GM03348 (cell line): ENCODE data around the gene PSMC2.

Experiments used
- DNase-seq: peaks from one replicate; pipeline ENCODE4 v3.0.0; 2012; ENCODE audit warnings: low spot score

Gene PSMC2

DNA sequence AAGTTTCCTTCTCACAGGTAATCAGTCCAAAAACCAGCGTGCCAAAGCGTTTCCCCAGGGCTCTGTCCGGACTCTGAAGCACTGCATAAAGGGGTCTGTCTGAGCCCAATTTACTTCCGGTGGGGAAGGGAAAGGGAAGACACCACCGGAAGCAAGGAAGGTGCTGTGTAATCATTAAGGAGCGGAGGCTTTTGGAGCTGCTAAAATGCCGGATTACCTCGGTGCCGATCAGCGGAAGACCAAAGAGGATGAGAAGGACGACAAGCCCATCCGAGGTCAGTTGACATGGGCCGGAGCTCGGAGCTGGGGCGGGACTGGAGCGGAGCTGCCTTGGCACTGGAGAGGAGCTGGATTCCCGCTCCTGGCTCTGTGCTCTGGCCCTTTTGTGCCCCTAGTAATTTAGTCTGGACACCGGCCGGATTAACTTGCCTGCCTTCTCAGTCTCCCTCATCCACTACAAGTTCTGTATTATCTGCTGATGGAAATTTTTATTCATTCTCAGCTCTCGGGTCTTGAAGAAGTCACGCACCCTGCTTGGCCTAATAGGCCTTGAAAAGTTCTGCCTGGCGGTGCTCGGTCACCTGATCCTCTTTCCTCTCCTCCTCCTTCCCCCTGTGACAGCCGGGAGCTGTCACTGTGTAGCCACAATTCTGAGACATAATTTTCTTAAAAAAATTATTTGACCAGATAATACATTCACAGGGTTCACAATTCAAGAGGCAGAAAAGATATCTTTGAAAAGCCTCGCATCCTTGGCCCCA lies at the start of gene PSMC2:
Gene PSMC2 (plus strand): TSS at position 137 of the 761 bp plus-strand sequence. CDS start 69 bp downstream, at position 206.
- DNase-seq, result peak; percentile 88

DNA sequence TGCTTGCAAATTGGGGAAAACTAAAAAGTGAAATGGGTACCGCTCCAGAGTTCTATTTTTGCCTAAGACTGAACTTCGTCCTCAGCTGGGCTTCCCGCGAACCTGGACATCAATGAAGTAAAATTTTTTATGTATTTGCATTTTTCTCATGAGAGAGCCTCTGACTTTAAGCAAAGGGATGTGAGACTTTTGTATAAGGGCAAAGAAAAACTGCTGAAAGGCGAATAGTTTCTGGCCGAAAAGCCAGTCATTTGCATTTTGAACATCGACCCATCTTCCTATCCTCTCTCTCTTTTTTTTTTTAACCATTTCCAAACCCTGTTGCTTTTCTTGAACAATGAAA lies 49.6 kb upstream of the PSMC2 start:
- no peak for DNase-seq

DNA sequence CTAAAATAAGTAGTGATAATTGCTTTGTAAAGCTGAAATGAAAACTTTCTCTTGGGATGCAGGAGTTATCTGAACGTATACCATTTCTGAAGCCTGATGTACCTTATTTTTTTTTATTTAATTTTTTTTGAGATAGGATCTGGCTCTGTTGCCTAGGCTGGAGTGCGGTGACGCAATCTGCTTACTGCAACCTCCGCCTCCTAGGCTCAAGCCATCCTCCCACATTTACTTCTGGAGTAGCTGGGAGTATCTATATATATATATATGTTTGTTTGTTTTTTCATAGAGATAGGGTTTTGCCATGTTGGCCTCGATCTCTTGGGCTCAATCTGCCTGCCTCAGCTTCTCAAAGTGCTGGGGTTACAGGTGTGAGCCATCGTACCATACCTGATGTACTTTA lies 47.8 kb upstream of the PSMC2 start:
- no peak for DNase-seq

DNA sequence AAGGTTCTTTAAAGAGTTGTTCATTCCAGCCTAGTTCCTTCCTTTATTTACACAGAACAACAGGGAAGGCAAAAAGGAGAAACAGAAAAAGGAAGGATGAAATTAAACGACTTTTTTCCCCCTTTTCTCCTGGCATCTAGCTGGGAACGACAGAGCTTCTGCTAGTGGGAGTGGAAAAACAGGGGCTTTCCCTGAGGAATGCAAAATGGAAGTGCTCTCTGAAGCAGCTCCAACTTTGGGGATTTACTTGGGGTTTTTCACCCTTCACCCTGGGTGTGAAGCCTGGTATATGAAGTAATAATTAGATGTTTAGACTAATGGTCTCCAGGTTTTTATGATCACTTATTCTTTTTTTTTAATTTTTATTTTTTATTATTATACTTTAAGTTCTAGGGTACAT lies 46.0 kb upstream of the PSMC2 start:
- DNase-seq, result no peak

DNA sequence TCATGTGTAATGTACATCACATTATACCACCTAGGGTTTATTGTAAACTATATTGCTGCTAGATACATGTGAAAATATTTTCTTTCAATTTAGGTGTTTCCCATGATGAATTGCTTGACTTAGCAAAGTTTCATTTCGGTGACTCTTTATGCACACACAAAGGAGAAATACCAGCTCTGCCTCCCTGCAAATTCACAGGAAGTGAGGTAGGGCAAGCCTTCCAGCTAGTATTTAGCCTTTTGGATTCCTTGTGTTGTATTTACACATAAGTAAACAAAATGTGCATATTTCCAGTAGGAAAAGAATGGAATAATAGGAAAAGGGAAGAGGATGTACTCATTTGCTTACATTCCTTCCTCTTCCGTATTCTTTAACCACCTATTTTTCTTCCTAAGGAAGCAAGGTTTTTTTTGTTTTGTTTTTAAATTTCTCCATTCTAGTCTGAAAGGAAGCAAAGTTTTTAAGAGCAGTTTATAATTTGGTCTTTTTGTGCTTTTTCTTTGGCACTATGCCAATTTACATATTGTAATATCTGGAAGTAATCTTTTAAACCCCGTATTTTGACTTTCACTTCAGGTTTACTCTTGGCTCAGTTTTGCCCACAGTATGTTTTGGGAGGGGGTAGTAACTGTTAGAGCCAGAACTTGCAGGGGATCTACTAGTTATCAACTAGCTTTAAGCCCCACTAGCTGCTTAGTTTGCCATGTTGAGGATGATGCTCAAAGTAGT lies 39.8 kb upstream of the PSMC2 start:
- DNase-seq, result no peak

DNA sequence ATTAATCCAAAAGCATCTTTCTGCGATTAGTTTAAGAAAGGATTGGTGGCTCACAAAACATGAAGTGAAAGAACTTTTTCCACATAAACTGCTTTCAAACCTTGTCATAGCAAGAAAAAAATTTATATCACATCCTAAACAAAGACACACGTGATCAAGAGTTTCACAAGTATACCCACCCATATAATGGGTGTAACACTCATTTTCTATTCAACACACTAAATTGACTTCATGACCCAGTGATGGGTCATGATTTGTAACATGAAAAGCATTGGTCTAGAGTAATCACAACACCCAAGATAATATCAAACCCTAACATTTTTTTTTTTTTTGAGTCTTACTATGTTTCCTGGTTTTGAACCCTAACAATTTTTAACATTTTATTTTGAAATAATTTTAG lies 32.6 kb upstream of the PSMC2 start:
- no peak for DNase-seq

DNA sequence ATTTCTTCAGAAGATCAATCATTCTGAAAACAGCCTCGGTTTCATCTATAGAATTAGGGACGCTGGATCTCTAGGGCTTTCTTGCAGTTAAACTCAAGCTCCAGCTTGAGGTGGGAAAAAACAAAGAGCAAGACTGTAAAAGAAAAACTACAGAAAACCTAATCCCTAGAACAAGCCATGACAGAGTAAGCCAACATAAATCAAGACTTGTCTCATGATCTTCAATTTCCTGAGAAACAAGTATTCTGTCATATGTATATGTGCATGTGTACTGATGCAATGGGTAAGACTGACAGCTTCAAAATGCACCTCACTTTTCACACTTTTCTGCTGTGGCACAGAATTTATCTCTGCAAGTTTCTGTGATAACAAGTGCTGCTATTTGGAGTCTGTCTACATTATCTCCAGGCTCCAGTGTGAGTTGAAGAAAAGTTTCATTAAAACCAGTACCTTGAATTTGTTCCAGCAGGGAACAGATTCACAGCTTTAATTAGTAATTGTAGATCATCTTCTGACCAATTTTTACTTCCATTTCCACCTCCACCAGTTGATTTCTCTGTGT lies 31.0 kb upstream of the PSMC2 start:
- DNase-seq, result no peak

DNA sequence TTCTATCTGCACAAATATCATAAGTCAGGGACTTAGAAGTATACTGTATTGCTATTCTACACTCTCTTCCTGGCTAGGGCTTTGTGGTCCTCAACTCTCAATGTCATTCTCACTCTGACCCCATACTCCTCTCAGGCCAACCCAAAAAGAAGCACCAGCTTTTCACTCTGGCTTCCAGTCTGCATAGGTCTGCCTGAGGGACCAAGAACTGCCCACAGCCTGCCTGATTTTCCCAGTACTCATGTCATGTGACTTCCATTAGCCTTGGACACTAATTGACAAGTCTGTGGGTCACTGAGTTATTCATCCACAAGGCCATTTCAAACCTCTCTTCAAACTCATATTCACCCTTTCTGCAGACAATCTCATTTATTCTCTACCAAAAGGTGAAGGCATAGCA lies 30.4 kb upstream of the PSMC2 start:
- no peak for DNase-seq

DNA sequence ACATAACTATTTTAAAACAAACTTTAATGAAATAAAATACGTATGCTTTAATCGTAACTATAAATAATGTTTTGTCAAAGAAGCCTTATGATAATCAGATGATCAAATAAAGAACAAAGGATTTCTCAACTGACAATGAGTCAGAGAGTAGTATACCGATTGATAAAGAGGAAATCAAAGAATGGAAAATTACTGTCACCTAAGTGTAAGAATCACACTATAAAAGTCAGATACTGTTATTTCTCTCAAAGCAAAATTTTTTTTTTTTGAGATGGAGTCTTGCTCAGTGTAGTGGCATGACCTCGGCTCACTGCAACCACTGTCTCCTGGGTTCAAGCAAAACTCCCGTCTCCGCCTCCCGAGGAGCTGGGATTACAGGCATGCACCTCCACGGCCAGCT lies 21.7 kb upstream of the PSMC2 start:
- DNase-seq, result no peak

DNA sequence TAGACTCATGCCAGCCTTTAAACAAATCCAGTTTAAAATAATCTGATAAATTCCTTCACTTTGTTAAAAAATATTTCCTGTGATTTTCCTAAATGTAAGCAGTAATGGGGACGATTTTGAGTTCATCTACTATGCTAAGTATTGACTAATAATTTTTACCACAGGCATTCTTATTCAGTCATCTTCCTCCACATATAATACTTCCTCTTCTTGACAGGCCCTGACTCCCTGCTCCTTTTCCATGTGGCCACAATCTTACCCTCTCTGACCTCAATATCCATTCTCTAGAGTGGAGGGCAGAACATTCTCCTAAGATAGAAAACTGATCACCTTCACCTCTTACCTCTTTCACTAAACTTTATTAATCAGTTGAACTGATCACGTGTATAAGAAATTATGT lies 10.7 kb upstream of the PSMC2 start:
- DNase-seq, result no peak

DNA sequence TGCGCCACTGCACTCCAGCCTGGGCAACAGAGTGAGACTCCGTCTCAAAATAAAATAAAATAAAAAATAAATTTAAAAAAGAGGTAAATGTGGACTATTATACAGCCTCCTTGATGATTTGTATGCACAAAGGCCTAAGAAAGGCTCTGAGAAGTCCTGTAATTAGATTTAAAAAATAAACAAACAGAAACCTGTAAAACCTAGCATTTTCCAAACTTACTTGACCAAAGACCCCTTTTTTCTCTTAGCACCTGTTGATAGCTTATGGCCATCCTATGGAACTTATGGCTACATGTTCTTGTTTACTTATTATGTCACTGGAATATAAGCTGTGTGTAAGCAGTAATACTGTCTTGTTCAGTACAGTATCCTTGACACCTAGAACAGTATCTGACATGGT lies 8.6 kb upstream of the PSMC2 start:
- DNase-seq, result no peak

DNA sequence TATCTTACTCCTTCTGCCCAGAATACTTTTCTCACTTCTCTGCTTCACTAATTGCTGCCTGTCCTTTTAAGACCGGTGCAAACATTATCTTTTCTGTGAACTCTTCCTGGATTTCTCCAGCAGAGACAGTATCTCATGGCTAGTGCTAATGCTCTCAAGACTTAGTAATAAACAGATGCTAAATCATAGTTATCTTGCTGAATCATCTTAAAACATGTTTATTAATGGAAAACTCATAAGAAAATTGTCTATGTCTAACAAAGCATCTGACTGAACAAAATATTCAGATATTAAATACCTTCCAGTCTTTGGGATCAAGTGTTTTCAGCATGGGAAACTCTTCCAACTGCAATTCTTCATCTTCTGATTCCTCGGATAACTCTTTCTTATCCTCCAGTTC lies 6.0 kb upstream of the PSMC2 start:
- no peak for DNase-seq

DNA sequence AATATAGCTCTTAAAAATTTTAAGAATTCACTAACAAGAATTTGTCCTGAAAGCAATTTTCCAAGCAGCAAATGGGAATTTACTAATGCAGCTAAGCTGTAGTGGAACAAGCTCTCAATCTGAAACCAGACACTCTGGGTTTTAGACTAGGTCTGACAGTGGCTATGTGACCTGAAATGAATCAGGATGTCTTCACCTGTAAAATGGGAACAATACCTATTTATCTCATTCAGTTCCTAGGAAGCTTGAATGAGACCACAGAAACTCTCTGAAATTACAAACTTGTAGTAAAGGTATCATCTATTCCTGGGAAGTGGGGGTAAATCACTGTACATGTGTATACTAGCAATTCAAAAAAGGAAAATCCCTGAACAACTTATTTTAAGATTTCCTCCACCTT lies 4.1 kb upstream of the PSMC2 start:
- no peak for DNase-seq

DNA sequence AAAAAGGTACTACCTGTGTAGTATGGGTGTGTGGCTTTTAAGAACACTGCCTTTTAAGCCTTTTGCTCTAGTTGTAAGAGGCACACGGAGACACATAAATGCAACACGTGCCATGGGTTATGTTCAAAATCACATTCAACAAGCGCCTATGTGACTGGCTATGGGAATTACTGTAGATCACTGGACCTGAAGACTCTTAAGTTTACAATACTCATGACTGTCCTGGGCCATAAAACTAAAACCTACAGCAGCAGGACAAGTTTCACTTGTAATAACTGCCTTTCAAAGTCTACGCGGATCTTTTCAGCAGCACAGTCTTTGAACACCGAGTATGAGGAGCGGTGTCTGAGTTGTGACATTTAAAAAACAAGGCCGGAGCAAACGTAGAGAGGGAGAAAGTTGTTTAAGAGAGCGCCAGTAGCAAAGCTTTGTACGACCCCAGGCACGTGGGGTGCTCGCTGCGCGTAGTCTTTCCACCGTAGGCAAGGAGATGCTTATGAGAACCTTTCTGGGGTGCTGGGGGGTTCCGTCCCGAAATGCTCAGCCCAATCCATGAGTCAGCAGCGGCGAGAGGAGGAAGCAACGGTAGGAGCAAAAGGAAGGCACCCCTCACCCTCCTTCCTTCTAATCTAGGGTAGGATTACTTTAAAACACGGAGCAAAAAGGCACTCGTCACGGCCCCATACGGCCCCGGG lies 3.5 kb upstream of the PSMC2 start:
- peak; percentile 49 for DNase-seq

DNA sequence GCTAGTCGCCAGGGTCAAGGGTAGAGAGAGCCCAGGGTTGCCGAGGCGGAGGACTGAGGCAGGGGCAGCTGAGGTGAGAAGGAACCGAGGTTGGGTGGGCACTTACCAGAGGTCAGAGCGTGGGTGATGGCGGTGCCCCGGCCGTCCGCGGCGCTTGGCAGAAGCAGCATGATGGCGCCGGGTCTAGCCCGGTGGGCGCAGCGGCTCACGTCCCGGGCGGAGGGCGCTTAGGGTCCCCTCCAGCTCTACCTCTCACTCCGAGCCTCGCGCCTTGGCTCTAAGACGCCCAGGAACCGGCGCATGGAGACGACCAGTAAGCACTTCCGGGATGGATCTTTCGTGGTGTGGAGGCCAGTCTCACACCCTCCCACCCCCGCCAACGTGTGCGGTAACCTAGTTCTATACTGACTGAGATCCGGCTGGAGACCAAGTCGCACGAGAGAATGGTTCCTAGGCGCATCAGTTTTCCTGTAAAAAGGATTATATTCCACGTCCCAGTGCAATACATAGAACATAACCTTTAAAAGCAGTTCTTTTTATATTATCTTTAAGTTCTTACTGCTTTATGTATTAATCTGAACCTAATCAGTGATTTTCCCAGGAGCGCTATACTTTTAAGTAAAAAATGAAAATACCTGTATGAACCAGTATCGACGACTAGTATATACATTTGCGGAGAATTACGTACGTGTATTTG lies 2.8 kb upstream of the PSMC2 start, which contains the start of gene DNAJC2:
Gene DNAJC2 (minus strand): TSS at position 315 of the 697 bp plus-strand sequence. CDS start 145 bp downstream, at position 170.
- peak; percentile 95 for DNase-seq

DNA sequence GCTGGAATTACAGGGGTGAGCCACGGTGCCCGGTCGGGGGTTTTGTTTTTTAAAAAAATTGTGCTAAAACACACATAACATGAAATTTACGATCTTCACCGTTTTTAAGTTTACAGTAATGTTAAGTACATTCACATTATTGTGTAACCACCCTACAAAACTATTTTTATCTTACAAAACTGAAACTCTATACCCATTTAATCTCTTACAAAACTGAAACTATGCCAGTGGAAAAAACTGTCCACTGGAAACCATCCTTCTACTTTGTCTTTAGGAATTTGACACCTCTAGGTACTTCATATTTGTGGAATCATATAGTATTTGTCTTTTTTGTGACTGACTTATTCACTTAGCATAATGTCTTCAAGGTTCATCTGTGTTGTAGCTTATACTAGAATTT lies 1.0 kb upstream of the PSMC2 start:
- no peak for DNase-seq

DNA sequence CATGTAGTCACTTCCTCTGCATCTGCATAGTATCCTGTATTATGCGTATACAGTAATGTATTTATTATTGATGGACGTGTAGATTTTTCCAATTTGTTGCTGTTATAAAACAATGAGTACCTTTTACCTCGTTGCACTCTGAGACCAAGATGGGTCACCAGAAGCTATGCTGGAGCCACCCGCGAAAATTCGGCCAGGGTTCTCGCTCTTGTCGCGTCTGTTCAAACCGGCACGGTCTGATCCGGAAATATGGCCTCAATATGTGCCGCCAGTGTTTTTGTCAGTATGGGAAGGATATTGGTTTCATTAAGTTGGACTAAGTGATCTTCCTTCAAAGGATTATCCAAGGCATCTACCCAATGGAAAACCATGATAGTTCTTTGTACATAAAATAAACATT lies 1.0 kb downstream of the PSMC2 start:
- no peak for DNase-seq

DNA sequence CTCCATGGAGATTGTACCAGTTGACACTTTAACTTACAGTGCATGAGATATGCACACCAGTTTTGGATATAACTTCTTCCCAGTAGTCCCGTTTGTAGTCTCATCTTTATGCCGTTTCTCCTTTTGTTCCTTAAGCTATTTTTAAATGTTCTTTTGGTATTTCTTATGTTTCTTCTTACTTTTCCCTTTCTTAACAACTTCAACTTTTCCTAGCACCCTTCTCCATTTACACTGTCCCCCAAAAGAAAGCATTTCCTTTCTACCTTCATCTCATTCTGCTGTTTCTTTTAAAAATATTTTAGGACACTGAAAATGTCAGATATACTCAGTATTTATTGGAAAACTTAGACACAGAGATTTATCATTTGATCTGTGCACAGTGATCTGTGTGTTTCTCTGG lies 1.5 kb downstream of the PSMC2 start:
- DNase-seq, result no peak

DNA sequence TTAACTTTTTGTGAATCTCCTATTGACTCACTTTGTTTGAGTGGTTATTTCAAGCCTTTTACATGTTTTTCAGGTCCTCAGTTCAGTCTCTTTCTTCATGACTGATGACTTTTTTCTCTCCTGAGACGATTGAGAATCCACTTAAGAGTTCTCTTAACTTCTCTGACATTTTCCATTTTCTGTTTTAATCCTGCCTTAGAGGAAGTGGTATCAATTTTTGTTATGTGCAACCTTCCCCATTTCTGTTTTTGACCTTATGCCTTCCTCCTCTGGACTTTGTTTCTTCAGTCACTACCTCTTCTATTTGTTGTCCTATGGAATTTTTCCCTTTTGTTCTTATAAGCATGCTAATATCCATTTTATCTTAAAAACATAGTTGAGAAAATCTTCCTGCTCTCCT lies 2.4 kb downstream of the PSMC2 start:
- no peak for DNase-seq

DNA sequence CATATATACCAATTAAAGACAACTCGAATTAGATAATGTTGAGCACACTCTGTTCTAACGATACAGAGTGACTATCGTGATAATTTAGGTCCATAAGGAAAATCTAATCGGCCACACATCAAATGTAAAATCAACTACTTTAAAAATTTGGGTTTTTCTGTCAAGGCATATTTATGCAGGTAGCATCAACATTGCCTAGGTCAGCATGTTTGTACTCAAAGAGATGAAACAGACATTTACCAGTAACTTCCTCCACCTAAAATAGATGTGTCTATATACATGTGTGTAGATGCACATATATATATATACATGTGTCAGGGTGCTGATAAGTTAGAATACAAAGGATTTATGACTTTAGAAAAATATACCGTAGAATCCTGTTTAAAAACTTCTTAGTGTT lies 22.0 kb downstream of the PSMC2 start:
- DNase-seq, result no peak

DNA sequence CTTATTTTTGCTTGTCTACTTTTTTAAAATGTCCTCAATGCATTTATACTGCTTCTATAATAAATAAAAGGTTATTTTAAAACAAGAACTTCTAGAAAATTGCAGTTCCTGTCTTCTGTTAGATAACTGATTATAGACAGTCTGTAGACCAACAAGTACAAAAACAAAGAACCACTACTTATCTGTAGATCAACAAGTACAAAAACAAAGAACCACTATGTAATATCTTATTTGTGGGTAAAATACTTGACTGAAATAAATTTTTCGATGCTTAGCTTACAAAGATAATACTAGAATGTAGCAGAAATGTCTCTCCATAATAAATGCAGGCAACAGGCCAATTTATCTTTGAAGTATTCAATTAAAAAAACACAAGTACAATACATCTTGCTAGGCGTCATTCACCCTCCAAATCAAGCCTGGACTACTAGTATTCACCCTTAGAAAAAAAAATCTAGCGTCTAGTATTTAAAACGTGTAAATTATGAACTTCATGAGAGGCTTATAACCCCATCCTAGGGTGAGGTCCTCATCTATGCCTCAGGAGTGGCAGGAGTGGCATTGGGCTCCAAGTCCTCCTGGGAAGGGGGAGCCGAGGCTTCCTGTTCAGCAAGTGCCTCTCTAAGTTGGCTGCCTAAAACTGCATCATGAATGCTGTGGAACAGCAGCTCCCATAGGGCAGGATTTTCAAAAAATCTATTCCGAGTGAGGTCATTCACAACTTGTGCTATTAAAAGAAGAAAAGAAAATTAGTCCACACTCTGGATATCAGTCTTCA lies 26.6 kb downstream of the PSMC2 start:
- DNase-seq, result no peak
